GF-D8 (cell line): ENCODE data around the gene PSMA1.

Experiments
- DNase-seq: peaks from one replicate; lab custom pipeline; 2025; lab: John Stamatoyannopoulos, UW

The PSMA1 gene

DNA sequence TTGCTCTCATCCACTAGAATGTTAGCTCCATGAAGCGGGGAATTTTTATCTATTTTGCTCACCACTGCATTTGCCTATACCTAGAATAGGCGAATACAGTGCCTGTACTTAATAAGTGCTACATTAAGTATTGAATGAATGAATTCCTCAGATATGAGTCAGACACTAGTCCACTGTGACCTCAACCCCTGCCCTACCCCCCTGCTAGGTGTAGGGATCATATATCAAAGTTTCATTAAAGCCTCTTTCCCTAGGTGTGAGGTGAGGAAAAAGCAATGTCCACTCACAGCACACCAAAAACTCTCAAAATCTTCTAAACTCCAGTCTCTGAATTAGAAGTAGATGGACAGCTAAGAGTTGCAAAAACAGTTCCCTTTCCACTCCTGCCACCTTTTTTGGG, 9.8 kb upstream of the PSMA1 start:
- DNase-seq: no peak

- DNase-seq: no peak
Observed at GRCh38 chr11:14529321-14529720, 9.1 kb upstream of the PSMA1 start.

DNA sequence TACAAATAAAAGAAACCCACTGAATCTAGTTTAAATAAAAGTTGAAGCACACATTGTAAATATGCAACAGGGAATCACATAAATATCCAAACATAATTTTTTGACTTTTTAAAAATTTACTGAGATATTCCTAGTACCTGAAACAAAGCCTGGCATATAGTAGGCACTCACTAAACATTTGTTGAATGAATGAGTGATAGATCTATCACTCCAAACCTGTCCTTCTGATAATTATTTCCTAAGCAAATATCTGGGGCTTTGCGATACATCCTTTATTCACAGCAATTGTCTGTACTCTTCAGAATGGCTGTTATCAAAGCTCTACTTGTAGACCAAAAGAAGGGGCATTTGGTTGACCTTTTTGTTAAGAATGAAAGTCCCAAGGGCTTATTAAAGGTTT, 2.6 kb upstream of the PSMA1 start:
- DNase-seq: no peak

- no peak for DNase-seq
Observed at GRCh38 chr11:14522245-14522644, 2.1 kb upstream of the PSMA1 start.

DNA sequence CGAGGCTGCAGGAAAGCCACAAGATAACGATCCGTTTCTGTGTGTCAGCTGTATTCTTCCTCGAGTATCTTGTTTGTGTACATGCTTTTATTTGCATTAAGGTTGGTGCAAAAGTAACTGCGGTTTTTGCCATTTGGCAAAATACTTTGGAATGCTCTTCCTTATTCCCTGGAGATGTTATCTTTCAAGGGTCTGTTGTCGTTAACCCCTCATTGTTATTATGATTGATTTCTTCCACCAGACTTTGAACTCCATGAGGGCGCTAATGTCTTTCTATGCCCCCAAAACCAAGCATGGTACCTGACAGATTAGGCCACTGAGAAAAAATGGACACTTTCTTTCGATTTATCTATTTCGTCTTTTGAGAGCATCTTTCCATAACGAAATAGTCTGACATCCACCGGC, 563 bp upstream of the PSMA1 start:
- no peak for DNase-seq

DNA sequence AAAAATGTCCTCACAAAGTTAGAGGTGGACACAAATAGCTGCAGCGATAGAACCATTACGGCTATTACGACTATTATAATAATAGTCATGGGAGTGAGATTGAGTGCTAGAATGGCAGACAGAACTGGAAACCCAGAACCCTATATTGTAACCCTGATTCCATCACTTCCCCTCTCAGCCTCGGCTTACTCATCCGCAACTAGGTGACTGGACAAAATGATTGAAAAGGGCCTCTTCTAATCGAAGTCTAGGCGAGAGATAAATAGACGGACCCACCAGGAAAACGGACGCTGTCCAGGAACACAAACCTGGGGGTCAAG, 629 bp downstream of the PSMA1 start:
- no peak for DNase-seq

- no peak for DNase-seq
Observed at GRCh38 chr11:14518820-14519219, 1.4 kb downstream of the PSMA1 start.

DNA sequence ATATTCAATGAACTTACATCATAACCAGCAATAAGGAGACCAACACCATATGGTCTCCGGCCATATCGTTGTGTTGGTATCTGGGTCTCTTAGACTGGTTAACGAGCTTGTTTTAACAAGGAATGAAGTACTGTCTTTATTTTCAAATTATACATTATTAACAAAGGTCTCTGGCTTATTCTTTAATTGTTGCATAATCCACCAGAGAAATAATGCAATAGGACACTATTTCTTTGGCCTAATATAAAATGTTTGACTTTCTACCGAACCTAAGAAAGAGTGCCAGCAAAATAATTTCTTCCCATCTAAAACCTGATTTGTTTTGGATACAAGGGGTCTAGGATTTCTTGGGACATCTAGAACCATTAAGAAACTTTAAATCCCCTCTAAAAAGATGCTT, 6.4 kb downstream of the PSMA1 start:
- no peak for DNase-seq

- DNase-seq: no peak
Observed at GRCh38 chr11:14506532-14506931, 13.7 kb downstream of the PSMA1 start.

DNA sequence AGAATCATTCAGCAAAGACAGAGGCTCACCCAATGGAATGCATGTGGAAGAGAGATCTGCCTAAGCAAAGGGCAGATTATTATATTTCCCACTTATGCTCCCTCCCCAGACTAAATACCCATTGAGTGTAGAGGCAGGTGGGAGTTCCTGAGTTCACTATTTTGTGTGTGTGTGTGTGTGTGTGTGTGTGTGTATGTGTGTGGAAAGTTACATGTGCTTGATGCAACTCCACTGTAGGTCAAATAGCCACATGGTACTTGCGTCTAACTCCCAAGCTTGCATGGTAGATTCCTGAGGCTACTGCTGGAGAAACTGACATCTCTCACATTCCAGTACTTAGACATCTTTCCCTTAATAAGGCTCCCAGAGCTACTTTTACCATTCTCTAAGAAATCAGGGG, 17.2 kb downstream of the PSMA1 start:
- no peak for DNase-seq

- DNase-seq: no peak
Observed at GRCh38 chr11:14502039-14502438, 18.1 kb downstream of the PSMA1 start.

DNA sequence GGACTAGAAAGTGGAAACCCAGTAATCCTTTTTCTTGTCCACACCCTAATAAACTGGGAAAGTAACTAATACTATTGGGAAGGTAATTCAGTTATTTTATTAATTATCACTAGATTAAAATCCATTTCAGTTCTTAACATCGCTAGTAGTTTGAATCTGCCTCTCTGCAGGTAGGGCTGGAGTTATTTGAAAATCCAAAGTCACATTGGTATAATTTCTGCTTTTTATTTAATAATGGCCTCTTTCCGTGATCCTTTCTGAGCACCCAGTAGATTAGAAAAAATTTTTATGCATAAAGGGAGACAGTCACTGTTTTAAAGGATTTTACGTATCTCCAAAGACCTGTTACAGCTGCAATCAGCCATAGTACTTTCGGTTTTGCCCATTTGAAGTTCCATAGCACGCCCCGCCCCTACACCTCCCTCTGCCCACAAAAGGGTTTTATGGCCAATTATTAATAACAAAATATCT, 20.0 kb downstream of the PSMA1 start:
- peak; percentile 0 for DNase-seq

- DNase-seq: peak; percentile 63
Observed at GRCh38 chr11:14499560-14500180, 20.5 kb downstream of the PSMA1 start, which contains the start of gene COPB1. Gene COPB1, minus strand, starts transcription at chr11:14499811. Its CDS starts 883 bp downstream, at chr11:14498928.

- no peak for DNase-seq
Observed at GRCh38 chr11:14499178-14499559, 21.0 kb downstream of the PSMA1 start.

DNA sequence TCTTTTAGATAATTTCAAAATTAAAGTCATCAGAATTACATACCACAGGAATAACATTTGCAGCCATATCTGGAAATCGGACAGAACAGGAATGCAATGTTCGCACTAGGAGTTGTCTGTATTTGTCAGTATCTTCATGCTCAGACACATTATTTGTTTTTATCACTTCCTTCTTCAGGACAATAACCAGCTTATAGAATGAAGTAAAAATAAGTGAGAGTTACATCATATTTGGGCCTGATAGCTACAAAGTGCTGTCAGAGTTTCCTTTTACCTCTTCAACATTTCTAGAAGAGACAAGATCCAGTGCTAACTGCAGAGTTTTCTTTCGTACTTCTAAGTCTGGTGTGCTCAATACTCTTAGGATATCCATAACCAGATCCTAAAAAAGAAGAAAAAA, 39.5 kb downstream of the PSMA1 start:
- DNase-seq: no peak

DNA sequence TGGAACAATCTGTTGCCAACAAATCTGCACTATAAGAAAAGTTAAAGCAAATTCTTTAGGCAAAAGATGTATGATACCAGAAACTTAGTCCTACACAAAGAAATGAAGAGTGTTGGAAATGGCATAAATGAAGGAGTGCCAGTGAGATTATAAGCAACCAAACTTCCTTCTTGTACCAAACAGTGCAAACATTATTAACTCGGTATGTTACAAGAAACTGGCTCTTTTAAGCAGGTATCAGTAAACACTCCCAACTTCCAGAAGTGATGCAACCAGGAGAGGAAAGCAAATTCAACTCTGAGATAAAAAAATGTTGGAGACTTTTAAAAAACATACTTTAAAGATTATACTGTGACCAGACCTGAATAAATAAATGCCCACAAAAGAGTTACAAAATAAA, 49.1 kb downstream of the PSMA1 start:
- no peak for DNase-seq

- no peak for DNase-seq
Observed at GRCh38 chr11:14463623-14464022, 56.6 kb downstream of the PSMA1 start.

- no peak for DNase-seq
Observed at GRCh38 chr11:14460147-14460546, 60.0 kb downstream of the PSMA1 start.

GRCh38 chr11:14458377-14458776, 61.8 kb downstream of the PSMA1 start:
- no peak for DNase-seq

DNA sequence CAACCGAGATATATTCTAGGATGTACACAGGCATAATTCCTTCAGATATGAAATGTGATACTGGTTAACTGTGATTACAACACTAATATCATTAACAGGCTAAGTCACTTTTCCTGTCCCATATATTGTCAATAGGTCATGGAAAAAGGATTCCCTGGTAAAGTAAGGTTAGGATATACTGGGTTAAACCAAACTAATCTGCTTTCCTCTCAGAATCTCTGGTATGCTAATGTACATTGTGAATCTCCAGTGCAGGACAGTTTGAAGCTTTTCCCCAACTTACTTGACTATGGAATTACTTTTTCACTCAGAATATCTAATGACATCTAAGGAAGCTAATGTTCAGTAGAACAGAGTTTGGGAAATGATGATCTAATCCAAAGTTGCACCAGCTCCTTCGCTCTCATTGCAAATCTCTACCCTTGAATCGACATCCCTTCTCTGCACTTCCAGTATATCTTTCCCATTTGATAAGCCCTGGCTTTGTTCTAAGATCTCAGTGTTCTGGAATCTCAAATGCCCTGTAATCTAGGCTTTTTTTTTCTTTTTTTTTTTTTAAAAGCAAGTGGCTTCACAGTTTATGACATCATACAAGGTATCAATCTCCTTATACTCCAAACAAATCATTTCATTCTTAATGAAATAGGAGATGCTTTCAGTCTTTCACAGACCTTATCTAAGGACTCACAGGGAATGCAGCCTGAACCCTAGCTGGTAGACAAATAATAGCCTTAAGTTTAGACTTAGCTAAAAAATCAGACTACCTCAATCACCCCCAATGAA, 64.3 kb downstream of the PSMA1 start:
- no peak for DNase-seq
